GM23338 (cell line): Measurements from ENCODE around the gene HRAS. TPM values are rescaled to one million over a fixed set of nuclear protein-coding genes. Genes with fewer than 3 reads are reported as not detected.

Experiments
- ATAC-seq: fragments of 200-7000 bp; cut with Tn5 transposase; 3 replicates; pipeline ENCODE4 v1.9.1; 2020
- DNase-seq: peaks from one replicate; pipeline ENCODE4 v3.0.0-alpha.2; 2015; ENCODE audit warnings: low spot score
- H2AFZ ChIP-seq: fragments of 200-600 bp; sonication (generic); 2 replicates; pipeline ENCODE4 v1.8.0; 2016; ENCODE audit warnings: antibody characterized with exemption, mild to moderate bottlenecking, moderate library complexity
- H3F3A ChIP-seq: fragments of 200-600 bp; sonication (generic); replicated peaks from 2 replicates; pipeline ENCODE4 v1.8.0; 2017; ENCODE audit warnings: antibody characterized with exemption, mixed run types, low read depth
- H3K27ac ChIP-seq: fragments of 200-600 bp; sonication (generic); 2 replicates; pipeline ENCODE4 v1.6.1; 2016; ENCODE audit warnings: low read depth
- H3K27me3 ChIP-seq: fragments of 200-600 bp; sonication (generic); 2 replicates; pipeline ENCODE4 v1.8.0; 2016; ENCODE audit warnings: mild to moderate bottlenecking, mixed run types, moderate library complexity; ENCODE audit not compliant: insufficient read depth
- H3K36me3 ChIP-seq: fragments of 200-600 bp; sonication (generic); 2 replicates; pipeline ENCODE4 v1.8.0; 2016; ENCODE audit warnings: mild to moderate bottlenecking; ENCODE audit not compliant: insufficient read depth
- H3K4me1 ChIP-seq: fragments of 200-600 bp; sonication (generic); 2 replicates; pipeline ENCODE4 v1.8.0; 2016; ENCODE audit warnings: mild to moderate bottlenecking, moderate library complexity; ENCODE audit not compliant: insufficient read depth
- H3K4me2 ChIP-seq: fragments of 200-600 bp; sonication (generic); 2 replicates; pipeline ENCODE4 v1.7.1; 2017; ENCODE audit warnings: mixed run types
- H3K4me3 ChIP-seq: fragments of 200-600 bp; sonication (generic); 2 replicates; pipeline ENCODE4 v1.6.1; 2016; ENCODE audit warnings: mixed run types
- H3K79me2 ChIP-seq: fragments of 200-600 bp; sonication (generic); replicated peaks from 2 replicates; pipeline ENCODE4 v1.8.0; 2017; ENCODE audit warnings: mild to moderate bottlenecking; ENCODE audit not compliant: insufficient read depth
- H3K9me2 ChIP-seq: fragments of 200-600 bp; sonication (generic); 2 replicates; pipeline ENCODE4 v1.8.0; 2017; ENCODE audit not compliant: insufficient read depth
- H4K20me1 ChIP-seq: fragments of 200-600 bp; sonication (generic); replicated peaks from 2 replicates; pipeline ENCODE4 v1.8.0; 2017; ENCODE audit warnings: mild to moderate bottlenecking; ENCODE audit not compliant: insufficient read depth
- H3K27ac Mint-ChIP-seq: 2 replicates; pipeline ENCODE4 v1.8.0; 2020; ENCODE audit warnings: inconsistent platforms, mild to moderate bottlenecking, moderate library complexity, mixed read lengths
- H3K27me3 Mint-ChIP-seq: 3 replicates; pipeline ENCODE4 v1.8.0; 2022; ENCODE audit warnings: low read depth, mild to moderate bottlenecking, moderate library complexity, mixed read lengths, inconsistent platforms; ENCODE audit not compliant: insufficient read depth, poor library complexity
- H3K36me3 Mint-ChIP-seq: 3 replicates; pipeline ENCODE4 v1.8.0; 2021; ENCODE audit warnings: low read depth, mild to moderate bottlenecking, inconsistent platforms, moderate library complexity, mixed read lengths
- H3K4me1 Mint-ChIP-seq: 3 replicates; pipeline ENCODE4 v1.8.0; 2020; ENCODE audit warnings: mild to moderate bottlenecking, inconsistent platforms, mixed read lengths
- H3K4me3 Mint-ChIP-seq: 3 replicates; pipeline ENCODE4 v1.8.0; 2021; ENCODE audit warnings: moderate library complexity, mild to moderate bottlenecking, inconsistent platforms, mixed read lengths
- H3K9me3 Mint-ChIP-seq: 3 replicates; pipeline ENCODE4 v1.8.0; 2020; ENCODE audit warnings: moderate library complexity, mild to moderate bottlenecking, inconsistent platforms, mixed read lengths
- CREB1 ChIP-seq: fragments of 250-450 bp; sonication (Bioruptor Pico); IDR thresholded peaks from 2 replicates; pipeline ENCODE4 v1.5.0; 2020; ENCODE audit warnings: low read depth, mild to moderate bottlenecking, moderate library complexity
- JUNB ChIP-seq: IDR thresholded peaks from one replicate; pipeline ENCODE4 v1.6.1; 2016; ENCODE audit warnings: antibody characterized with exemption; ENCODE audit not compliant: unreplicated experiment
- NANOG ChIP-seq: IDR thresholded peaks from 2 replicates; pipeline ENCODE4 v1.6.1; 2016; ENCODE audit warnings: antibody characterized with exemption, borderline replicate concordance
- STAT1 ChIP-seq: IDR thresholded peaks from one replicate; pipeline ENCODE4 v1.6.1; 2016; ENCODE audit warnings: antibody characterized with exemption; ENCODE audit not compliant: unreplicated experiment
- ZNF114 ChIP-seq: fragments of 250-450 bp; sonication (Bioruptor Pico); IDR thresholded peaks from 2 replicates; pipeline ENCODE4 v1.5.0; 2020; ENCODE audit warnings: mild to moderate bottlenecking, moderate library complexity
- polyA plus RNA-seq: library from polyadenylated mRNA; unstranded; fragments of >200 nt; fragmentation: Nextera tagmentation; extraction: Ambion mirVana; gene quantifications from 2 replicates; pipeline ENCODE4 v1.2.1, GENCODE V29; 2016
- total RNA-seq: library from RNA; depleted of rRNA; stranded (reverse); fragments of >200 nt; shearing (Covaris generic); gene quantifications from 2 replicates; pipeline ENCODE4 v1.2.3, GENCODE V29; 2014
- TF ChIP-seq, protein P1 (sequence below): IDR thresholded peaks from one replicate; pipeline ENCODE4 v1.6.1; 2018; ENCODE audit warnings: antibody characterized with exemption; ENCODE audit not compliant: unreplicated experiment
- TF ChIP-seq, protein P2 (sequence below), 2 experiments: fragments of 200-600 bp in 1 of 2; sonication (generic) in 1 of 2; conservative IDR thresholded peaks; 2 replicates each; pipeline versions ENCODE4 v1.5.1 to v1.6.1; 2016 to 2017; ENCODE audit warnings: antibody characterized with exemption in 2 of 2, low read depth in 2 of 2, mild to moderate bottlenecking in 2 of 2, moderate library complexity in 1 of 2
- TF ChIP-seq, protein P3 (sequence below): fragments of 250-450 bp; sonication (Bioruptor Pico); IDR thresholded peaks from 2 replicates; pipeline ENCODE4 v1.5.0; 2020; ENCODE audit warnings: mild to moderate bottlenecking, moderate library complexity

HRAS gene
- total and polyA plus RNA-seq, 2 experiments from 2014 or later = 37.9 to 48.7 TPM

DNA sequence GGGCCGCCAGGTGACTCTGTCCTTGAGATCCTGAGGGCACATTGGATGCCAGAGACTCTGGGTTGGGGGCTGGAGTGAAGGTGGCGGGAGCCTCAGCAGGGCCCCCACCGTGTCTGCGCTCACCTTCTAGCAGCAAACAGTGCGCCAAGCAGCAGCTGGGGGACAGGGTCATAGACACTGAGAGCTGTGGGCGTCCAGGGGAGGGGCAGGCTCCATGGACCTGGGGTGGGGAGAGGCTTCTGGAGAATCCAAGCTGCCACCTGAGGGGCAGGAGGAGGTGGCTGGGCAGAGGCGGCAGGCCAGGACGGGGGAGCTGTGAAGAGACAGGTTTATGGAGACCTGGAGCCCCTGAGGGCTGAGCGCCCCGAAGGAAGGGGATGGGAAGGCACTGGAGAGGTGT, 48.9 kb upstream of the HRAS start (continued):
- TF ChIP-seq, protein P1, sequence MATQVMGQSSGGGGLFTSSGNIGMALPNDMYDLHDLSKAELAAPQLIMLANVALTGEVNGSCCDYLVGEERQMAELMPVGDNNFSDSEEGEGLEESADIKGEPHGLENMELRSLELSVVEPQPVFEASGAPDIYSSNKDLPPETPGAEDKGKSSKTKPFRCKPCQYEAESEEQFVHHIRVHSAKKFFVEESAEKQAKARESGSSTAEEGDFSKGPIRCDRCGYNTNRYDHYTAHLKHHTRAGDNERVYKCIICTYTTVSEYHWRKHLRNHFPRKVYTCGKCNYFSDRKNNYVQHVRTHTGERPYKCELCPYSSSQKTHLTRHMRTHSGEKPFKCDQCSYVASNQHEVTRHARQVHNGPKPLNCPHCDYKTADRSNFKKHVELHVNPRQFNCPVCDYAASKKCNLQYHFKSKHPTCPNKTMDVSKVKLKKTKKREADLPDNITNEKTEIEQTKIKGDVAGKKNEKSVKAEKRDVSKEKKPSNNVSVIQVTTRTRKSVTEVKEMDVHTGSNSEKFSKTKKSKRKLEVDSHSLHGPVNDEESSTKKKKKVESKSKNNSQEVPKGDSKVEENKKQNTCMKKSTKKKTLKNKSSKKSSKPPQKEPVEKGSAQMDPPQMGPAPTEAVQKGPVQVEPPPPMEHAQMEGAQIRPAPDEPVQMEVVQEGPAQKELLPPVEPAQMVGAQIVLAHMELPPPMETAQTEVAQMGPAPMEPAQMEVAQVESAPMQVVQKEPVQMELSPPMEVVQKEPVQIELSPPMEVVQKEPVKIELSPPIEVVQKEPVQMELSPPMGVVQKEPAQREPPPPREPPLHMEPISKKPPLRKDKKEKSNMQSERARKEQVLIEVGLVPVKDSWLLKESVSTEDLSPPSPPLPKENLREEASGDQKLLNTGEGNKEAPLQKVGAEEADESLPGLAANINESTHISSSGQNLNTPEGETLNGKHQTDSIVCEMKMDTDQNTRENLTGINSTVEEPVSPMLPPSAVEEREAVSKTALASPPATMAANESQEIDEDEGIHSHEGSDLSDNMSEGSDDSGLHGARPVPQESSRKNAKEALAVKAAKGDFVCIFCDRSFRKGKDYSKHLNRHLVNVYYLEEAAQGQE = no peak

DNA sequence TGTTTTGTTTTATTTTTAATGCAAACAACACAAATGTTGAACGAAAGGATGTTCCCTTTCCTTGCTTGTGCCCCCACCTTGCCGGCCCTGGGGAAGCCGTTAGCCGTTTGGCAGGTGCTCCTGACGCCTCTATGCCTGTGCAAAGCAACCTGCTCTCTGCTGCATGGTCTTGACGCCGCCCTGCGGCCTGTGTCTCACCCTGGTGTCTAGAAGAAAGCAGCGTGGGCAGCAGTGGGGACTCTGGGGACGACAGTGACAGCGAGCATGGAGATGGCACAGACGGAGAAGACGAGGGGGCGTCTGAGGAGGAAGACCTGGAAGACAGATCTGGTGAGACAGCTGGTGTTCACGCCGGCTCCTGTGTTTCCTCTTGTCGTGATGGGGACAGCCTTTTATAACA, 46.4 kb upstream of the HRAS start:
- H4K20me1 ChIP-seq = peaks cover 37% of the 10 kb centered on the region

More for the DNA sequence above, 46.4 kb upstream of the HRAS start:
- no peaks in the 10 kb centered on the region for H3K27me3 ChIP-seq
- no peak overlapping the region for H3K27ac ChIP-seq
- H3K9me3 Mint-ChIP-seq = no peaks in the 10 kb centered on the region; the same call in 2 of the 3 replicates
- H3K79me2 ChIP-seq = peaks cover 71% of the 10 kb centered on the region
- H3K36me3 ChIP-seq = peaks cover 10% of the 10 kb centered on the region; the same call in 1 of the 2 replicates
- H3K4me3 ChIP-seq = no peak overlapping the region
- H3K9me2 ChIP-seq = no peaks in the 10 kb centered on the region
- TF ChIP-seq JUNB (no peak), STAT1 (no peak), NANOG (no peak), ZNF114 (no peak), CREB1 (CRISPR knock-in tag) (no peak)
- TF ChIP-seq, protein P2, sequence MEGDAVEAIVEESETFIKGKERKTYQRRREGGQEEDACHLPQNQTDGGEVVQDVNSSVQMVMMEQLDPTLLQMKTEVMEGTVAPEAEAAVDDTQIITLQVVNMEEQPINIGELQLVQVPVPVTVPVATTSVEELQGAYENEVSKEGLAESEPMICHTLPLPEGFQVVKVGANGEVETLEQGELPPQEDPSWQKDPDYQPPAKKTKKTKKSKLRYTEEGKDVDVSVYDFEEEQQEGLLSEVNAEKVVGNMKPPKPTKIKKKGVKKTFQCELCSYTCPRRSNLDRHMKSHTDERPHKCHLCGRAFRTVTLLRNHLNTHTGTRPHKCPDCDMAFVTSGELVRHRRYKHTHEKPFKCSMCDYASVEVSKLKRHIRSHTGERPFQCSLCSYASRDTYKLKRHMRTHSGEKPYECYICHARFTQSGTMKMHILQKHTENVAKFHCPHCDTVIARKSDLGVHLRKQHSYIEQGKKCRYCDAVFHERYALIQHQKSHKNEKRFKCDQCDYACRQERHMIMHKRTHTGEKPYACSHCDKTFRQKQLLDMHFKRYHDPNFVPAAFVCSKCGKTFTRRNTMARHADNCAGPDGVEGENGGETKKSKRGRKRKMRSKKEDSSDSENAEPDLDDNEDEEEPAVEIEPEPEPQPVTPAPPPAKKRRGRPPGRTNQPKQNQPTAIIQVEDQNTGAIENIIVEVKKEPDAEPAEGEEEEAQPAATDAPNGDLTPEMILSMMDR (conservative IDR thresholded peaks at IDR 0.05; ENCODE audit: low read depth in 2 of 2) = no peak
- TF ChIP-seq, protein P3, sequence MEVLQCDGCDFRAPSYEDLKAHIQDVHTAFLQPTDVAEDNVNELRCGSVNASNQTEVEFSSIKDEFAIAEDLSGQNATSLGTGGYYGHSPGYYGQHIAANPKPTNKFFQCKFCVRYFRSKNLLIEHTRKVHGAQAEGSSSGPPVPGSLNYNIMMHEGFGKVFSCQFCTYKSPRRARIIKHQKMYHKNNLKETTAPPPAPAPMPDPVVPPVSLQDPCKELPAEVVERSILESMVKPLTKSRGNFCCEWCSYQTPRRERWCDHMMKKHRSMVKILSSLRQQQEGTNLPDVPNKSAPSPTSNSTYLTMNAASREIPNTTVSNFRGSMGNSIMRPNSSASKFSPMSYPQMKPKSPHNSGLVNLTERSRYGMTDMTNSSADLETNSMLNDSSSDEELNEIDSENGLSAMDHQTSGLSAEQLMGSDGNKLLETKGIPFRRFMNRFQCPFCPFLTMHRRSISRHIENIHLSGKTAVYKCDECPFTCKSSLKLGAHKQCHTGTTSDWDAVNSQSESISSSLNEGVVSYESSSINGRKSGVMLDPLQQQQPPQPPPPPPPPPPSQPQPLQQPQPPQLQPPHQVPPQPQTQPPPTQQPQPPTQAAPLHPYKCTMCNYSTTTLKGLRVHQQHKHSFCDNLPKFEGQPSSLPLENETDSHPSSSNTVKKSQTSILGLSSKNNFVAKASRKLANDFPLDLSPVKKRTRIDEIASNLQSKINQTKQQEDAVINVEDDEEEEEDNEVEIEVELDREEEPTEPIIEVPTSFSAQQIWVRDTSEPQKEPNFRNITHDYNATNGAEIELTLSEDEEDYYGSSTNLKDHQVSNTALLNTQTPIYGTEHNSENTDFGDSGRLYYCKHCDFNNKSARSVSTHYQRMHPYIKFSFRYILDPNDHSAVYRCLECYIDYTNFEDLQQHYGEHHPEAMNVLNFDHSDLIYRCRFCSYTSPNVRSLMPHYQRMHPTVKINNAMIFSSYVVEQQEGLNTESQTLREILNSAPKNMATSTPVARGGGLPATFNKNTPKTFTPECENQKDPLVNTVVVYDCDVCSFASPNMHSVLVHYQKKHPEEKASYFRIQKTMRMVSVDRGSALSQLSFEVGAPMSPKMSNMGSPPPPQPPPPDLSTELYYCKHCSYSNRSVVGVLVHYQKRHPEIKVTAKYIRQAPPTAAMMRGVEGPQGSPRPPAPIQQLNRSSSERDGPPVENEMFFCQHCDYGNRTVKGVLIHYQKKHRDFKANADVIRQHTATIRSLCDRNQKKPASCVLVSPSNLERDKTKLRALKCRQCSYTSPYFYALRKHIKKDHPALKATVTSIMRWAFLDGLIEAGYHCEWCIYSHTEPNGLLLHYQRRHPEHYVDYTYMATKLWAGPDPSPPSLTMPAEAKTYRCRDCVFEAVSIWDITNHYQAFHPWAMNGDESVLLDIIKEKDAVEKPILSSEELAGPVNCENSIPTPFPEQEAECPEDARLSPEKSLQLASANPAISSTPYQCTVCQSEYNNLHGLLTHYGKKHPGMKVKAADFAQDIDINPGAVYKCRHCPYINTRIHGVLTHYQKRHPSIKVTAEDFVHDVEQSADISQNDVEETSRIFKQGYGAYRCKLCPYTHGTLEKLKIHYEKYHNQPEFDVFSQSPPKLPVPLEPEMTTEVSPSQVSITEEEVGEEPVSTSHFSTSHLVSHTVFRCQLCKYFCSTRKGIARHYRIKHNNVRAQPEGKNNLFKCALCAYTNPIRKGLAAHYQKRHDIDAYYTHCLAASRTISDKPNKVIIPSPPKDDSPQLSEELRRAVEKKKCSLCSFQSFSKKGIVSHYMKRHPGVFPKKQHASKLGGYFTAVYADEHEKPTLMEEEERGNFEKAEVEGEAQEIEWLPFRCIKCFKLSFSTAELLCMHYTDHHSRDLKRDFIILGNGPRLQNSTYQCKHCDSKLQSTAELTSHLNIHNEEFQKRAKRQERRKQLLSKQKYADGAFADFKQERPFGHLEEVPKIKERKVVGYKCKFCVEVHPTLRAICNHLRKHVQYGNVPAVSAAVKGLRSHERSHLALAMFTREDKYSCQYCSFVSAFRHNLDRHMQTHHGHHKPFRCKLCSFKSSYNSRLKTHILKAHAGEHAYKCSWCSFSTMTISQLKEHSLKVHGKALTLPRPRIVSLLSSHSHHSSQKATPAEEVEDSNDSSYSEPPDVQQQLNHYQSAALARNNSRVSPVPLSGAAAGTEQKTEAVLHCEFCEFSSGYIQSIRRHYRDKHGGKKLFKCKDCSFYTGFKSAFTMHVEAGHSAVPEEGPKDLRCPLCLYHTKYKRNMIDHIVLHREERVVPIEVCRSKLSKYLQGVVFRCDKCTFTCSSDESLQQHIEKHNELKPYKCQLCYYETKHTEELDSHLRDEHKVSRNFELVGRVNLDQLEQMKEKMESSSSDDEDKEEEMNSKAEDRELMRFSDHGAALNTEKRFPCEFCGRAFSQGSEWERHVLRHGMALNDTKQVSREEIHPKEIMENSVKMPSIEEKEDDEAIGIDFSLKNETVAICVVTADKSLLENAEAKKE = no peak
- H3K36me3 Mint-ChIP-seq = peaks cover 24% of the 10 kb centered on the region
- no peak overlapping the region for H3K27ac Mint-ChIP-seq
- peaks cover 13% of the 10 kb centered on the region for H3K4me1 Mint-ChIP-seq
- ATAC-seq (no peak), DNase-seq (no peak)
- peaks cover 11% of the 10 kb centered on the region; the same call in 1 of the 2 replicates for H3F3A ChIP-seq
- no peak overlapping the region for H2AFZ ChIP-seq
- H3K4me1 ChIP-seq = peaks cover 10% of the 10 kb centered on the region
- no peak overlapping the region for H3K4me3 Mint-ChIP-seq
- H3K4me2 ChIP-seq = no peak overlapping the region
- H3K27me3 Mint-ChIP-seq = peaks cover 9% of the 10 kb centered on the region
